Measurements from ENCODE around the gene SLC30A4.

DNA sequence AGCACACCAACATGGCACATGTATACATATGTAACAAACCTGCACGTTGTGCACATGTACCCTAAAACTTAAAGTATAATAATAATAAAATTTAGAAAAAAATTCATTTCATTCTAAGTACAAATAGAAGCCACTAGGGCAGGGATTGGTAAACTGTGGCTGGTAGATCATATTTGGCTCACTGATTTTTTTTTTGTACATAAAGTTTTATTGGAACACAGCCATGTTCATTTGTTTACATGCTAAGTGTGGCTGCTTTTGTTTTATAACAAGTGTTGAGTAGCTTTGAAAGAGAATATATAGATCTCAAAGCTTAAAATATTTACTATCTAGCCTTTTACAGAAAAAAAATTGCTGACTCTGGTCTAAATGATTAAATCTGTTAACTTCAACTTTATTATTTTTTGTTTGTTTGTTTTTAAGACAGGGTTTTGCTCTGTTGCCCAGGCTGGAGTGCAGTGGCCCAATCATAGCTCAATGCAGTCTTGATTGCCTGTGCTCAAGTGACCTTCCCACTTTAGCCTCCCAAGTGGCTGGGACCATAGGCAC is 32.8 kb downstream of the SLC30A4 start:
- no peak for TF ChIP-seq GATA2 (IDR thresholded peaks at IDR 0.05; ENCODE audit: low read depth, low read length)
- TF ChIP-seq GATA3 (IDR thresholded peaks at IDR 0.05; ENCODE audit: low read depth, low read length) = no peak
